IPS-20b (cell line): Measurements from ENCODE around the gene ICAM2.

Experiments
- H3K27ac ChIP-seq: one replicate; pipeline ENCODE4 v1.5.1; 2013; ENCODE audit warnings: low read length
- H3K27me3 ChIP-seq: 2 replicates; pipeline ENCODE4 v1.6.1; 2013; ENCODE audit warnings: mild to moderate bottlenecking, low read length, inconsistent platforms; ENCODE audit not compliant: insufficient read depth
- H3K36me3 ChIP-seq: 2 replicates; pipeline ENCODE4 v1.6.1; 2013; ENCODE audit warnings: low read depth, mild to moderate bottlenecking, inconsistent platforms, low read length, moderate library complexity; ENCODE audit not compliant: insufficient read depth
- H3K4me1 ChIP-seq: 2 replicates; pipeline ENCODE4 v1.6.1; 2013; ENCODE audit warnings: mild to moderate bottlenecking, control low read depth, inconsistent platforms, low read length, moderate library complexity; ENCODE audit not compliant: insufficient read depth
- H3K4me3 ChIP-seq: 2 replicates; pipeline ENCODE4 v1.5.1; 2013; ENCODE audit warnings: mild to moderate bottlenecking, low read length, inconsistent platforms
- H3K9ac ChIP-seq: 2 replicates; pipeline ENCODE4 v1.6.1; 2013; ENCODE audit warnings: low read depth, mild to moderate bottlenecking, inconsistent platforms, low read length, moderate library complexity
- H3K9me3 ChIP-seq: 2 replicates; pipeline ENCODE4 v1.6.1; 2013; ENCODE audit warnings: mild to moderate bottlenecking, low read depth, low read length, inconsistent platforms; ENCODE audit not compliant: insufficient read depth

ICAM2 gene

DNA sequence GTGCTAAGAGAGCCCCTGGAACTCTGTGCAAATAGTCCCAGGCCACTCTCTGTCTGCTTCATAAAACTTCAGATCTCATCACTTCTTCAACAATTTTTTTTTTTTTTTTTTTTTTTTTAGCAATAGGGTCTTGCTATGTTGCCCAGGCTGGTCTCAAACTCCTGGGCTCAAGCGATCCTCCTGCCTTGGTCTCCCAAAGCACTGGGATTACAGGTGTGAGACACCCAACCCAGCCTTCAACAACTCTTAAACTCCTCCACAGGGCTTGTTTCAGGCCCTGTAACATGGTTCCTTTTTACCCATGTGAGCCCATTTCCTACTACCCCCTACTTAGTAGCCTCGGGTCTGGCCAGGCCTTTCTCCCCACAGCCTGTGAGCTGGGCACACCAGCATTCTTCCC is 39.3 kb upstream of the ICAM2 start:
- Histone ChIP-seq H3K4me3 (no peak overlapping the region), H3K27me3 (no peaks in the 10 kb centered on the region), H3K4me1 (peaks cover 14% of the 10 kb centered on the region), H3K36me3 (no peaks in the 10 kb centered on the region), H3K9me3 (no peaks in the 10 kb centered on the region), H3K9ac (no peak overlapping the region), H3K27ac (no peak overlapping the region)

DNA sequence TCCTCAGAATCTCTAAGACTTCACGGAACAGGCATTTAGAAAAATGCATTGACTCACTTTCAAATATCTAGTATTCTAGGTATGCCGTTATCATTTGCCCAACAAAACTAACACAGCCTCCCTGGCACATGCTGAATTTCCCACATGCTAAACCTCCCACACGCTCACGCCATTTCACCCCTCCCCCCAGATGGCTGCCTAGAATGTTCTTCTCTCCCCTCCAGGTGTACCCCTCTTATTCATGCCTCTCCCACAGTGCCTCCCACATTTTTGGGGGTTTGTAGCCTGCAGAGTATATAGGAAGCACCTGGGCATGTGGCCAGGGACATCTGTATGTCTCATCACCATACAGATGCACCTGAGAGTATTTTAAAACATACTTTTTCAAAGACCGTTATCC is 38.2 kb upstream of the ICAM2 start:
- peaks cover 11% of the 10 kb centered on the region for H3K4me1 ChIP-seq
- no peaks in the 10 kb centered on the region for H3K9me3 ChIP-seq
- no peaks in the 10 kb centered on the region for H3K36me3 ChIP-seq
- no peaks in the 10 kb centered on the region for H3K27me3 ChIP-seq
- H3K27ac ChIP-seq: no peak overlapping the region
- H3K9ac ChIP-seq: no peak overlapping the region
- no peak overlapping the region for H3K4me3 ChIP-seq

DNA sequence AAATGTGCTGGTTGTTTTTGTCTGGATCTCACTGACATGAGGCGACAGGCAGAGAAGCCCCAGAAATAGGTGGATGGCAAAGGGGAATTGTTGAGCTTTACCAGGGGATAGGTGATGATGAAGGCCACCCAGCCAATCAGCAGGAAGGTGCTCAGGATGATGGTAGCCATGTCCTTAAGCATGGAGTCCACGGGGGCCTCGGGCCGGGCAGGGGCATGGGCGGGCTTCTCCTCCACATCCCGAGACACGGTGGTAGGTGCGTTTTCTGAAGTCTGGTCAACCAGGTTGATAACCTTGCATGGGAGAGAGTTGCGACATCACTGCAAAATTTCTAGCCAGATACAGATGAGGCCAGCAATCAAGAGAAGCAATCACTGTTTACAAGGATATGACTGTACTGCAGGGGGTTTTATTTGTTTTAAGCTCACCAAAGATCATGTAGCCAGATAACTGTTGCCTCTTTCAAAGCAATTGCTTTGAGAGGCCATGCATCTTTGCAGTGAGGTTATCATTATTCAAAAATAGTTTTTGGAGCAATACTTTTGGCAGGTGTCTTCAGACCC is 37.3 kb upstream of the ICAM2 start:
- Histone ChIP-seq H3K4me1 (peaks cover 11% of the 10 kb centered on the region), H3K9me3 (no peaks in the 10 kb centered on the region), H3K36me3 (no peaks in the 10 kb centered on the region), H3K27me3 (no peaks in the 10 kb centered on the region), H3K4me3 (no peak overlapping the region), H3K27ac (no peak overlapping the region), H3K9ac (no peak overlapping the region)

- H3K9me3 ChIP-seq: no peaks in the 10 kb centered on the region
- no peaks in the 10 kb centered on the region for H3K27me3 ChIP-seq
- no peak overlapping the region for H3K4me3 ChIP-seq
- H3K9ac ChIP-seq: no peak overlapping the region
- H3K36me3 ChIP-seq: no peaks in the 10 kb centered on the region
- peaks cover 11% of the 10 kb centered on the region for H3K4me1 ChIP-seq
- no peak overlapping the region for H3K27ac ChIP-seq
These were observed 36.0 kb upstream of the ICAM2 start for GRCh38 chr17:64056269-64057005.

DNA sequence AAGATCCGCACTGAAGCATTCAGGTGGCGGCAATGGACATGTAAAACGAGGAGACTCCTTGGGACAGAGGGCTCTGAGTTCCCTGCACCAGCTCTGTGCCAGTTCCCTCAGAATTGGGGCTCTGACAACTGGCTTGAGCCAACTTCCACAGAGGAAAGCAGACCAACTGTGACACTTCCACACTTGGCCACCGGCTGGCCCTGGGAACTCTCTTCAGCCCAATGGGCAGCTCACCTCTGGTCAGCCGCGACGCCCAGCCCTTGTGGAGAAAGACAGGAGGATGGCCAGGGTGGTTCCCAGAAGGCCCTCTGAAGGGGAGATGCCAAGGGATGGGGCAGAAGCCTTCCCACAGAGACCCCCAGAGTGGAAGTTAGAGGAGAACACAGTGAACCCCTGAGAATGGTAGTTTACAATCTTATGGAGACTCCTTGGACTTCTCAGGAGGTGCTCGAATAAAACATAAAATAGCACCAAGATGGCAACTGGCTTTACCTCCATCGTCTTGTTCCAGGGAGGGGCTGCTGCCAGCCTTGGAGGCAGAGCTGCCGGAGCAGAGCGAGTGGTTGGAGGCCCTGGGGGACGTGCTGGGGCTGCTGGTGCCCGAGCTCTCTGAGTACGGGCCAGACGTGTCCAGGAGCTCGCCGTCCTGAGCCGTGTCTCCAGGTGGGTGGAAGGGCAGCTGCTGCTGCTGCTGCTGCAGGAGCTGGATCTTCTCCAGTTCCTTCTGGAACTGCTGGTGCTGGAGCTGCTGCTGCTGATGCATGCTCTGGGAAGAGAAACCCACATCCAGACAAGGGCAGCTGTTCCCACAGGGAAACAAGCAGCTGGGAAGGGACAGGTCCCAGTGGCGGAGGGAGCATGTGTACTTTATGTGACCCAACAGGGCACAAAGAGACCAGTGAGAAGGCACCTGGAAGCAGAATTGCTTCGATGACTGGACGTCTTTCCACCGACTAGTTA is 35.0 kb upstream of the ICAM2 start:
- peaks cover 11% of the 10 kb centered on the region for H3K4me1 ChIP-seq
- H3K27me3 ChIP-seq: no peaks in the 10 kb centered on the region
- H3K27ac ChIP-seq: no peak overlapping the region
- H3K36me3 ChIP-seq: no peaks in the 10 kb centered on the region
- no peak overlapping the region for H3K9ac ChIP-seq
- H3K9me3 ChIP-seq: no peaks in the 10 kb centered on the region
- no peak overlapping the region for H3K4me3 ChIP-seq

- no peaks in the 10 kb centered on the region for H3K36me3 ChIP-seq
- peaks cover 11% of the 10 kb centered on the region for H3K4me1 ChIP-seq
- H3K27ac ChIP-seq: no peak overlapping the region
- H3K9me3 ChIP-seq: no peaks in the 10 kb centered on the region
- no peaks in the 10 kb centered on the region for H3K27me3 ChIP-seq
- no peak overlapping the region for H3K4me3 ChIP-seq
- no peak overlapping the region for H3K9ac ChIP-seq
These were observed 33.9 kb upstream of the ICAM2 start for GRCh38 chr17:64054304-64054703.

DNA sequence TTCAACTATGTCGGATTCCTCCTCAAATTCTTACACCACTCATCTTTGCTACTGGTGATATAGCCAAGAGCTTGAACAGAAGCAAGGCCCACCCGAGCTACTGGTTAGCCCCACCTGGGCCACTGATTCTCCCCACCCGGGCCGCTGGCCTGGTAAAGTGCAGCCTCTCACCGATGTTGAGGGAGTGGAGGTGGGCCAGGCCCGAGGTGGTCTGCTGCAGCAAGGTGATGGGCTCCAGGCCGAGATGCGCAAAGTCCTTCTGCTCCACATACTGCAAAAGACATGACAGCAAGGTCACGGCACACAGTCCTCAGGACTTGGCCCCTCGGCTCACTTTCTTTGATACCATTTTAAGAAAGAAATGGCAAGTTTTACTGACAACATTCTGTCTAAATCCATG is 32.7 kb upstream of the ICAM2 start:
- Histone ChIP-seq H3K4me1 (peaks cover 11% of the 10 kb centered on the region), H3K36me3 (no peaks in the 10 kb centered on the region), H3K27me3 (no peaks in the 10 kb centered on the region), H3K4me3 (no peak overlapping the region), H3K27ac (no peak overlapping the region), H3K9ac (no peak overlapping the region), H3K9me3 (no peaks in the 10 kb centered on the region)

DNA sequence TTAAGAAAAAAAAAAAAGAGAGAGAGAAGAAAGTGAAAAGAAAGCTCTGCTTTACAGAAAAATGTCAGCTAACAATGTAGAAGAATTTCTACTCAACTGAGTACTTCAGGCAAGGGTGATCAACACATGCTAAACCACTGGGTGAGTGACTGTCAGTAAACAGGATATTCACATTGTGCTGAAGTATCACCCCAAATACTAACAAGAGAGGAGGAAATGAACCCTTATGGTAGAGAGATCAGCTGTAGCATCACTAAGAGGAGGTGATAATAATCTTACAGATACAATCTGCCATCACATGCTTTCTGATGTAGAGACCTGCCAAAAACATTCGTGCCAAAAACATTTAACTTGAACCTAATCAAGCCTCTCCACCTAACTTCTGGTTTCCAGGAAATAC is 30.7 kb upstream of the ICAM2 start:
- H3K27ac ChIP-seq: no peak overlapping the region
- H3K27me3 ChIP-seq: no peaks in the 10 kb centered on the region
- no peaks in the 10 kb centered on the region for H3K9me3 ChIP-seq
- H3K4me3 ChIP-seq: no peak overlapping the region
- H3K36me3 ChIP-seq: no peaks in the 10 kb centered on the region
- H3K4me1 ChIP-seq: peaks cover 4% of the 10 kb centered on the region; the same call in 1 of the 2 replicates
- H3K9ac ChIP-seq: no peak overlapping the region

DNA sequence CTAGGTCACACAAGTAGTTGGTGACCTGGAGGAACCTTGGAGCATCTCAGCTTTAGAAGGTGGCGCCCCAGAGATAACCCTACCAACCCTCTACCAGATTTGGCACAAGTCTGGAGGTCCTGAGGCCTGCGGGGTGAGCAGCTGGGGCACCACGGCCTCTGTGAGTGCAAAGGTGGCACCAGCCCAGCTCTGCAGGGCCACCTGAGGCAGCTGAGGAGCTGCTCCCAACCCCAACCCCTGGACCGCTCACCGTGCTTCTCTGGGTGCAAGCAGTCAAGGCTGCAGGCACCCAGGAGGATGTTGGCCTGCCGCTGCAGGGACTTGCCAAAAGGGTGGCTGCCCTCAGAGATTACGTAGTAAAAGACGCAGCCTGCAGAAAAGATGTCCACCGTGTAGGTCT is 28.4 kb upstream of the ICAM2 start:
- Histone ChIP-seq H3K27ac (no peak overlapping the region), H3K27me3 (no peaks in the 10 kb centered on the region), H3K36me3 (no peaks in the 10 kb centered on the region), H3K9me3 (no peaks in the 10 kb centered on the region), H3K9ac (no peak overlapping the region), H3K4me1 (no peaks in the 10 kb centered on the region), H3K4me3 (no peak overlapping the region)

GRCh38 chr17:64045176-64045575 is 24.7 kb upstream of the ICAM2 start:
- no peak overlapping the region for H3K27ac ChIP-seq
- H3K9me3 ChIP-seq: no peaks in the 10 kb centered on the region
- H3K4me3 ChIP-seq: no peak overlapping the region
- H3K9ac ChIP-seq: no peak overlapping the region
- H3K4me1 ChIP-seq: no peaks in the 10 kb centered on the region
- no peaks in the 10 kb centered on the region for H3K27me3 ChIP-seq
- no peaks in the 10 kb centered on the region for H3K36me3 ChIP-seq

- Histone ChIP-seq H3K9me3 (no peaks in the 10 kb centered on the region), H3K27me3 (no peaks in the 10 kb centered on the region), H3K36me3 (no peaks in the 10 kb centered on the region), H3K9ac (no peak overlapping the region), H3K27ac (no peak overlapping the region), H3K4me3 (no peak overlapping the region), H3K4me1 (no peaks in the 10 kb centered on the region)
These were observed 22.5 kb upstream of the ICAM2 start for GRCh38 chr17:64042700-64043485.
